Measurements from ENCODE around the gene TSPO. TPM values are rescaled to one million over a fixed set of nuclear protein-coding genes. Genes with fewer than 3 reads are reported as not detected.

The TSPO gene
- total RNA-seq, 1 donor from 2014 or later: 124 TPM

- DNase-seq (ENCODE audit: low read depth): no peak
- no peaks in the 10 kb centered on the region for H3K9me3 Mint-ChIP-seq (ENCODE audit: unreplicated experiment)
- Histone ChIP-seq H3K79me2 (ENCODE audit: insufficient read depth, low read length) (no peaks in the 10 kb centered on the region), H3K27ac (ENCODE audit: low read depth, low read length) (no peak overlapping the region), H3K9me3 (ENCODE audit: insufficient read depth, low read depth, low read length) (no peaks in the 10 kb centered on the region), H3K9ac (ENCODE audit: low read length) (no peak overlapping the region), H4K20me1 (ENCODE audit: insufficient read depth, low read length) (no peaks in the 10 kb centered on the region), H2AFZ (ENCODE audit: low read depth, low read length) (no peak overlapping the region), H3K4me2 (ENCODE audit: low read length) (no peak overlapping the region), H3K27me3 (ENCODE audit: insufficient read depth, low read length) (no peaks in the 10 kb centered on the region), H3K4me3 (ENCODE audit: insufficient read depth, low read depth, low read length) (no peak overlapping the region), H3K4me1 (ENCODE audit: insufficient read depth, low read length) (peaks cover 18% of the 10 kb centered on the region), H3K36me3 (ENCODE audit: insufficient read depth, low read length) (peaks cover 7% of the 10 kb centered on the region)
- no peak overlapping the region for H3K27ac Mint-ChIP-seq (ENCODE audit: unreplicated experiment)
- H3K36me3 Mint-ChIP-seq (ENCODE audit: low read depth, unreplicated experiment): peaks cover 9% of the 10 kb centered on the region
- no peak for TF ChIP-seq EZH2 (IDR thresholded peaks at IDR 0.05; ENCODE audit: insufficient read depth, low read length)
- TF ChIP-seq CTCF (IDR thresholded peaks at IDR 0.05; ENCODE audit: insufficient read depth, low read depth, low read length): no peak
- no peaks in the 10 kb centered on the region for H3K27me3 Mint-ChIP-seq (ENCODE audit: low read depth, unreplicated experiment)
- H3K4me1 Mint-ChIP-seq (ENCODE audit: low read depth, unreplicated experiment): peaks cover 12% of the 10 kb centered on the region
- no peak overlapping the region for H3K4me3 Mint-ChIP-seq (ENCODE audit: unreplicated experiment)
- FAIRE-seq: no peak
These were observed 21.6 kb upstream of the TSPO start for GRCh38 chr22:43129426-43130425.

GRCh38 chr22:43131773-43132501, 19.4 kb upstream of the TSPO start:
- no peaks in the 10 kb centered on the region for H3K79me2 ChIP-seq (ENCODE audit: insufficient read depth, low read length)
- no peaks in the 10 kb centered on the region for H3K27me3 ChIP-seq (ENCODE audit: insufficient read depth, low read length)
- H3K9me3 Mint-ChIP-seq (ENCODE audit: unreplicated experiment): no peaks in the 10 kb centered on the region
- peaks cover 17% of the 10 kb centered on the region for H3K36me3 ChIP-seq (ENCODE audit: insufficient read depth, low read length)
- H3K4me1 Mint-ChIP-seq (ENCODE audit: low read depth, unreplicated experiment): peaks cover 11% of the 10 kb centered on the region
- H3K27me3 Mint-ChIP-seq (ENCODE audit: low read depth, unreplicated experiment): no peaks in the 10 kb centered on the region
- no peak overlapping the region for H2AFZ ChIP-seq (ENCODE audit: low read depth, low read length)
- no peak overlapping the region for H3K4me3 Mint-ChIP-seq (ENCODE audit: unreplicated experiment)
- FAIRE-seq (no peak), DNase-seq (ENCODE audit: low read depth) (no peak)
- no peak overlapping the region for H3K27ac Mint-ChIP-seq (ENCODE audit: unreplicated experiment)
- peaks cover 12% of the 10 kb centered on the region for H3K4me1 ChIP-seq (ENCODE audit: insufficient read depth, low read length)
- no peaks in the 10 kb centered on the region for H3K9me3 ChIP-seq (ENCODE audit: insufficient read depth, low read depth, low read length)
- no peak overlapping the region for H3K4me2 ChIP-seq (ENCODE audit: low read length)
- no peak overlapping the region for H3K27ac ChIP-seq (ENCODE audit: low read depth, low read length)
- TF ChIP-seq CTCF (IDR thresholded peaks at IDR 0.05; ENCODE audit: insufficient read depth, low read depth, low read length) (no peak), EZH2 (IDR thresholded peaks at IDR 0.05; ENCODE audit: insufficient read depth, low read length) (no peak)
- H3K4me3 ChIP-seq (ENCODE audit: insufficient read depth, low read depth, low read length): no peak overlapping the region
- no peak overlapping the region for H3K9ac ChIP-seq (ENCODE audit: low read length)
- peaks cover 14% of the 10 kb centered on the region for H3K36me3 Mint-ChIP-seq (ENCODE audit: low read depth, unreplicated experiment)
- H4K20me1 ChIP-seq (ENCODE audit: insufficient read depth, low read length): peaks cover 9% of the 10 kb centered on the region
